Epithelial cell of esophagus (primary cell): Measurements from ENCODE around the gene LPP.

Experiments
- DNase-seq: peaks from one replicate; pipeline ENCODE4 v3.0.0; 2010; ENCODE audit warnings: low read depth
- H3K4me3 ChIP-seq: 2 replicates; pipeline ENCODE4 v1.5.1; 2011; ENCODE audit warnings: mild to moderate bottlenecking, low read length, control low read depth
- TF ChIP-seq, protein P1 (sequence below): IDR thresholded peaks from 2 replicates; pipeline ENCODE4 v1.5.1; 2011; ENCODE audit warnings: low read depth, mild to moderate bottlenecking, low read length, control low read depth, inconsistent platforms; ENCODE audit not compliant: insufficient read depth; ENCODE audit errors: missing control alignments

LPP gene

DNA sequence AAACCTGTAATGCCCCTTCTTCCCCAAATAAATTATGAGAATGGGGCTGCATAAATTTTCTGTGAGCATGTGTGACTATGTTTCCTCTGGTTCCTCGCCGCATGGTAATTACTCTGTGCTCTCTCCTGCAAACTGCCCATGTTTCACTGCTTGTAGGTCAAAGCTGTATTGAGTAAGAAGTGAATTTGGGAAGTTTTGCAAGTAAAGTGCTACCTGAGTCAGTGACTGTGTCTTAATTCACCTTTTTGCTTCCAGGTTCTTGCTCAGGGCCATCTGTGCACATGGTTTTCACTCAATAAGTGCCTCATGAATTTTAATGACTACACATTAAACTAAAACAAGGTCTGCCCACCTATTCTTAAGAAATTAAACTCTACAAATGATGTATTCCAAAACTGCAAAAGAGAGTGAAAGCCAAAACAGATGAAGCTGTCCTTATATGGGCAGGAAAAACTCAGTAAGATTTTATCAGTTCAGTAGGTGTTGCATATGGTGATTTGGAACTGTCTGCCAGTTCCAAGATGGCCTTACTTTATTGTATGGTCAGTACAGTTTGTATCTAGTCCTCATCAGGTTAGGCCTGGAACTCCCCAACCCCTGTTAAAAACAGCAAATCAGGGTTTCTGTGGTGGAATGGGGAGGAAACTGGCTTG lies 100.0 kb downstream of the LPP start:
- DNase-seq: no peak
- TF ChIP-seq, protein P1, sequence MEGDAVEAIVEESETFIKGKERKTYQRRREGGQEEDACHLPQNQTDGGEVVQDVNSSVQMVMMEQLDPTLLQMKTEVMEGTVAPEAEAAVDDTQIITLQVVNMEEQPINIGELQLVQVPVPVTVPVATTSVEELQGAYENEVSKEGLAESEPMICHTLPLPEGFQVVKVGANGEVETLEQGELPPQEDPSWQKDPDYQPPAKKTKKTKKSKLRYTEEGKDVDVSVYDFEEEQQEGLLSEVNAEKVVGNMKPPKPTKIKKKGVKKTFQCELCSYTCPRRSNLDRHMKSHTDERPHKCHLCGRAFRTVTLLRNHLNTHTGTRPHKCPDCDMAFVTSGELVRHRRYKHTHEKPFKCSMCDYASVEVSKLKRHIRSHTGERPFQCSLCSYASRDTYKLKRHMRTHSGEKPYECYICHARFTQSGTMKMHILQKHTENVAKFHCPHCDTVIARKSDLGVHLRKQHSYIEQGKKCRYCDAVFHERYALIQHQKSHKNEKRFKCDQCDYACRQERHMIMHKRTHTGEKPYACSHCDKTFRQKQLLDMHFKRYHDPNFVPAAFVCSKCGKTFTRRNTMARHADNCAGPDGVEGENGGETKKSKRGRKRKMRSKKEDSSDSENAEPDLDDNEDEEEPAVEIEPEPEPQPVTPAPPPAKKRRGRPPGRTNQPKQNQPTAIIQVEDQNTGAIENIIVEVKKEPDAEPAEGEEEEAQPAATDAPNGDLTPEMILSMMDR: no peak
- H3K4me3 ChIP-seq: no peak overlapping the region

DNA sequence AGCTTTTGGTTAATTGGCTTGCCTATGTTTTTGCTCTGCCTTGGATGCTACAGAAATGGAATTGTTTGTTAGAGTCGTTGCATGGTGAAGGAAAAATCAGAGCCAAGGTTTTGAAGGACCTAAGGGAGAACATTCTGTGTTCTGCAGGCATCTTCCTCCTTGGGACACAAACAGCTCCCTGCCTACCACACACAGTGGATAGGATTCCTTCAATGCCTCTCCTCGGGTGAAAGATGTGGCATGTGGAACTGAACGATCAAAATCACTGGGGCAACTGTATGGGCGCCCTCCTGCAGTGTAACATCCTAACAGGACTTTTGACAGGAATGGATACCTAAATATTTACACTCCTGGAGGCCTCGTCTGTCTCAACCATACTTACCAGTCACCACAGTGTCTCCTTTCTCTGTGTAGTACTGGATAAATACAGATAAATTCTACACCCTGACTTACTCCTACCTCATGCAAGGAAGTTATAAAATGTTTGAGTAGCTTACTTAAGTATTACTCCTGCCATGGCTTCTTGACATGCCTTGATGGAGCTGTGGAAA lies 100.6 kb downstream of the LPP start:
- H3K4me3 ChIP-seq: no peak overlapping the region
- TF ChIP-seq, protein P1: no peak
- DNase-seq: no peak

DNA sequence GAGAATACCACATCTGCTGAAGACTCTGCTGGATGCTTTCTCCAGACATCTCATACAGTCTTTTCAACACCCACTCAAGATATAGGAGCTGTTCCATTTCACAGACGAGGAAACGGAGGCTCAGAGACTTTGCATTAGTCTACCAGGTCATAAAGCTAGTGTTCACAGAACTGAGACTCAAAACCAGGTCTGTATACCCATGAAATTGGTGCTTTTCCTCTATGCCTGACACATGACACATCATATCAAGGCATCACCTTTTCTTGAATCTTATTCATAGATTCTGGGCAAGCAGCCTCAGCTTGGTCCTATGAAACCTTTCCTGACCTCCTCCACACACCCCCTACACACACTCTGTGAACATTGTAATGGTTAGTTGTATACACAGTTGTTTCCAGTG lies 101.2 kb downstream of the LPP start:
- TF ChIP-seq, protein P1: no peak
- H3K4me3 ChIP-seq: no peak overlapping the region
- no peak for DNase-seq

DNA sequence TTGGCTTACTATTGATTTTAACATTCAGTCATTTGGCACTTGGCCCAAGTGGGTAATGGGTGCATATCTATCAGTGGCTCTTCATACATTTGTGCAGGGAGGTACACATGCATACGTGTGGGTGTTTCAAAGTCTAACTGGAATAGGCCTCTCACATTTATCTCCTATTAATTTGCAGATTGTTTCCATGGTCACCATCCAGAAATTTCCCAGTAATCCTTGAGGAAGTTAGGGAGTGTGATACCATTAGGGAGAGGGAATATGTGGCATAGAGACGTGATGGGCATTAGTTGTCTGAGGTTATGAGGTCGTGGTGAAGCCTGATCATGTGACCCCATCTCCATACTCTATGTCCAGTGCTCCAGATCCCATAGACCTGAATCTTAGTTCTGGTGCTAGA lies 102.8 kb downstream of the LPP start:
- DNase-seq: no peak
- no peak overlapping the region for H3K4me3 ChIP-seq
- TF ChIP-seq, protein P1: no peak

DNA sequence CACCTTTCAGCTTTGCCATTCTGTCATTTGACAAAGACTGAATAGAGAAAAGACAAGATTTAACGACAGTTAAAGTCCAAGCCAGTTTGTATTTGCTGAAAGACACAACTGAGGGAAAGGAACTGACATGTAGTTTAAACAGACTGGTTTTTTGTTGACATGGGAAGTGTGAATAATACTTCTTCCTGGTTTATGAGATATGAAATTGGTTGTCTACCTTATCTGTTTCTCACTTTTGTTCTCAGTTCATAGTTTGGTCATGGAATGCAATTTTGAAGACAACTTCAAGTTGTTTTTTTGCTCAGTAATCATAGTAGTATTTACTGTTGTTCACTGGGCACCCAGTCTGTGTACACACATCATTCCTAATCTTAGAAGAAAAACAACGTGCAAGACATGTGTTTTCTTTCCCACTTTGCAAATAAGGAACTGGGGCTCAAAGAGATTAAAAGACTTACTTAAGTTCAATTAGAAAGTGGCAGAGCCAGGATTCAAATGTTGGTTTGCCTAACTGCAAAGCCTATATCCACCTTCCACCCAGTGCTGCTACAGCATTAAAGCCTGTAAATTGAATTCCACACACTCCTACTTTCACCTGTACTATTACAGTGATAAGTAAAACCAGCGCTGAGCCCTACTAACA lies 103.5 kb downstream of the LPP start:
- no peak overlapping the region for H3K4me3 ChIP-seq
- TF ChIP-seq, protein P1: no peak

DNA sequence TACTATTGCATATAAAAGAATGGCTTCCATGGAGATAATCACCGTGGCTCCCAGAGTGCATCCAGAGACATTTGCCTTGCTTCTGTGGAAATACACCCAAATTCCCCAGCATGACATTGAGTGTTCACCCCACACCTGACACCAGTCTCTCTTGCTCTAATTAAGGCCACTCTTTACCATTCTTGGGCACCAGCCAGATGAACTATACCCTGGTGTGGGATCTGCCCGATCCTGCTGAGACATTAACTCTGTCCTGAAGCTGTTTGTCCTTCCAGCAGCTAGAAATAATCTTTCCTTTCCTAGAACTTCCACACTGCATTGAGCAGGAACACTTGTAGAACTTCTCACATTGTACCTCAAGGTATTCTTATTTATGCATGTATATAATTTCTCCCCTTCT lies 105.2 kb downstream of the LPP start:
- DNase-seq: no peak

More for the DNA sequence above, 103.5 kb downstream of the LPP start:
- no peak for DNase-seq

More for the DNA sequence above, 105.2 kb downstream of the LPP start:
- TF ChIP-seq, protein P1: no peak
- no peak overlapping the region for H3K4me3 ChIP-seq
